ENCODE results near the gene HS3ST4.

Gene HS3ST4

DNA sequence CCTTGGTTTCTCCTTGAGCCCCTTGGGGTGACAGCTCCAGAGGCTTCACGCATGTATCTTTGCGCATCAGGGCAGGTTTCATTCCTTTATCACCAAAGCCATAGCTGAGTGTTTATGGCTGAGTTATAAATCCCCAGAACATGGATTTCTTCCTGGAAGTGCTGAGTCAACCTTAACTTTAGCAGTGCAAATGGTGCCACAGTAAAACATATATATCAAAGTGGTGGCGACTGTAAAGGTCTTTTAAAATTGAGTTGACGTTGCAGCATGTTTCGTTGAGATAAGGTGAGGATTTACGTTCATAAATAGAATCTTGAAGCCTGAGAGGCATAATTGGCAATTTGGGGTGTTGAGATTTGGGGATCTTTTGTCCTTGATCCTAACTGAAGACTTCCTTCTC, 214.1 kb downstream of the HS3ST4 start:
- no peak for DNase-seq

GRCh38 chr16:25910971-25911370, 219.2 kb downstream of the HS3ST4 start:
- DNase-seq: no peak

DNA sequence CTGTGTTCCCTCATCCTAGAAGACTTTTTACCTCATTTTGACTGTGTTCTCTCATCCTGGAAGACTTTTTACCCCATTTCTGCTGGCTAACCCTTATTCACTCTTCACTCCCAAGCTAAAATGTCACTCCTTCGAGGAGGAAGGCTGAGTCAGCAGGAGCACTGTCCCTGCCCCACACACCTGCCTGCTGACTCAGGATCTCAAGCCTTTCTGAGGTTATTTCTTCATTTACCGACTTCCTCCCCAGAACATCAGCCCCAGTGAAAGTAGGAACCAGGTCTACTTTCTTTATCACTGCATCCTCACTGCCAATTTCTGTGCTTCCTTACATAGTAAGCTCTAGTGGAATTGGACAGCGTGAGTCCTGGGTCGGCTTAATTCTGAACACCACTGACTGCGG, 220.6 kb downstream of the HS3ST4 start:
- no peak for DNase-seq

DNA sequence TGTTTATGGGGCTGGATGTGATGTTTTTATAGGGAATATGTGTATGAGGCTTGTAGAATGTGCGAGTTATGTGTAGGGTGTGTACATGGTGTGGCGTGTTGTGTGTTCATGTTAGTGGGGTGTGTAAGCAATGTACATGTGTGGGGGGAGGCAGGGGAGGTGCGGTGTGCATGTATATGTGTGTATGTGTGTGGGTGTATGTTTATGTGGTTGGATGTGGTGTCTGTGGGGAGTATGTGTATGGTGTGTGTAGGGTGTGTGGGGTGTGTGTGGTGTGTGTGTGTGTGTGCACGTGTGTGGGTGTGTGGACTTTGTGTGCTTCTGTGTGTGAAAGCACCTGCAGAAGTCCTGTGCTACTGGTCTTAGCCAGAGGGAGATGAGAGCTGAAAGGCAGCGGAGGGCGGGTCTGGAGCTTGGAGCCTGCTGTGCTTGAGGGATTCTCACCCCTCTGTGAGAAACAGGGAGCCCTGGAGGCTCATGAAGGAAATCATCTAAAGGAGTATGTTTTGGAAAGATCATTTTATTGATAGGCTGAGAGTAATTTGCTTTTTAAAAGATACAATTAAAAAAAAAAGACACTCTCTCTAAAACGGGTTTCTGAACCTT, 222.7 kb downstream of the HS3ST4 start:
- DNase-seq: no peak

- no peak for DNase-seq
These were observed 224.3 kb downstream of the HS3ST4 start for GRCh38 chr16:25916037-25916436.

DNA sequence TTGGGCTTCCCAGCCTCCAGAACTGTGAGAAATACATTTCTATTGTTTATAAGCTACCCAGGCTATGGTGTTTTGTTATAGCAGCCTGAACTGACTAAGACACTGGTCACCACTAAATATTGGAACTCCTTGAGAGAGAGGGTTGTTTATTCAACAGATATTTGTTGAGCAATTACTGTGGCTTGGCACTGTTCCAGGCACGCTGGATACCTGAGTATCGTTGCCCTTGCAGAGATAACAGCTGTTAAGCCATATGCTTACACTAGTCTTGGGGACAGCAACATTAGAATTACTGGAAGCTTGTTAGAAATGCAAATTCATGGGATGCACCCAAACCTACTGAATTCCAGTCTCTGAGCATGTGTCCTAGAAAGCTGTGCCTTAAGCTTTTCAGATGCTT, 230.7 kb downstream of the HS3ST4 start:
- no peak for DNase-seq

- DNase-seq: peak; percentile 57
These were observed 233.7 kb downstream of the HS3ST4 start for GRCh38 chr16:25925421-25925820.

DNA sequence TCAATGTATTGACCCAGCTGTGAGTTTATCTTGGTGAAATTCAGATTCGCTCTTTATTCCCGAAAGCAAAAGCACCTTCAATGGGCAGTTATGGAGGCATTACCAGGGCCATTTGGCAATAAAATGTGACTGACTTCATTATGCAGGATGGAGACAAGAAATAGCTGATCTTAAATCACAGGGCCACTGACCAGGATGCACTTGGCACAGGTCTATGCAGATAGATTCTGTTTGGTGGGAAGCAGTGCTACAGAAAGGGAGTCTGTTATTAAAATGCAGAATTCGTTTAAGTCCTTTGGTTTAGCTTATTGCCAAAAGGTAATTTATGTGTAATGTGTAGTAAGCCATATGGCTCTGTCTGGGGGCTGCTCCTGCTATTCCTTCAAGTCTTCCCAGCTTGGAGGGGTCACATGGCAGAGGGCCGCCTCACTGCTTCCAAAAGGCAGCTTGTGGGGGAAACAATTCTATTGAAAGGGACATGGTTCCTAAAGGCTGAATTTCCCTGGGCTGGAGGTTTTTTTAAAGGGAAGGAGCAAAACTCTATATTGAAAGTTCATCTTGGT, 239.8 kb downstream of the HS3ST4 start:
- no peak for DNase-seq

- no peak for DNase-seq
These were observed 250.2 kb downstream of the HS3ST4 start for GRCh38 chr16:25941800-25942499.

DNA sequence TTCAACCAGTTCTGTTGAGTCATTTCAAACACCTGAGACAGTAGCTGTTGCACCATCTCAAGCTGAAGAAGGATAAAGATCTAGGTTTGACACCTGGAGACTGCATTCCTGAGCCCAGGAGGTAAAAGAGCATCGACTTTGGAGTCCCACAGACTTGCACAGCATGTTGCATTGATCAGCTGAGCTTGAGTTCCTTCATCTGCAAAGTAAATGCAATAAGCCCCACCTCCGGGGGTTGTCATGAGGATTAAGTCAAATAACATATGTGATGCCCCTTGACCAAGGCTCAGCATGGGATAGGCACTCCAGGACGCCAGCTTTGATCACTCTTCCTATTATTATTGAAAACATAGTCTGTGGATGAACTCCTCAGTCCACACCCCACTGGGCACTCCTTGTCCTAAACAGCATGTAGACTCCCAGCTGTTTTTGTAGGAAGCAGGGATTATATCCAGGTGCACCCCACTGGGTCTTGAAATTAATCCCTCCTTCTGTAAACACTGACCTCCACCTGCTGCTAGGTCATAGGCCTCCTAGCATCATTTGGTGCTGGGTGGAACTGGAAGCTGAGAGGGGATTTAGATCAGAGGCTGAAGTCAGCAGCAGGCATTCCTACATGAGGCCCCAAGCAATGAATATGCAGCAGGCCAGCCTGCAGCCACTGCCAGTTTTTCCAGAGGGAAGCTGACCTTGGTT, 259.0 kb downstream of the HS3ST4 start:
- no peak for DNase-seq

GRCh38 chr16:25951999-25952398, 260.2 kb downstream of the HS3ST4 start:
- DNase-seq: no peak

GRCh38 chr16:25952983-25953382, 261.2 kb downstream of the HS3ST4 start:
- DNase-seq: no peak

GRCh38 chr16:25957707-25958106, 265.9 kb downstream of the HS3ST4 start:
- DNase-seq: no peak

GRCh38 chr16:25959221-25959620, 267.5 kb downstream of the HS3ST4 start:
- no peak for DNase-seq

DNA sequence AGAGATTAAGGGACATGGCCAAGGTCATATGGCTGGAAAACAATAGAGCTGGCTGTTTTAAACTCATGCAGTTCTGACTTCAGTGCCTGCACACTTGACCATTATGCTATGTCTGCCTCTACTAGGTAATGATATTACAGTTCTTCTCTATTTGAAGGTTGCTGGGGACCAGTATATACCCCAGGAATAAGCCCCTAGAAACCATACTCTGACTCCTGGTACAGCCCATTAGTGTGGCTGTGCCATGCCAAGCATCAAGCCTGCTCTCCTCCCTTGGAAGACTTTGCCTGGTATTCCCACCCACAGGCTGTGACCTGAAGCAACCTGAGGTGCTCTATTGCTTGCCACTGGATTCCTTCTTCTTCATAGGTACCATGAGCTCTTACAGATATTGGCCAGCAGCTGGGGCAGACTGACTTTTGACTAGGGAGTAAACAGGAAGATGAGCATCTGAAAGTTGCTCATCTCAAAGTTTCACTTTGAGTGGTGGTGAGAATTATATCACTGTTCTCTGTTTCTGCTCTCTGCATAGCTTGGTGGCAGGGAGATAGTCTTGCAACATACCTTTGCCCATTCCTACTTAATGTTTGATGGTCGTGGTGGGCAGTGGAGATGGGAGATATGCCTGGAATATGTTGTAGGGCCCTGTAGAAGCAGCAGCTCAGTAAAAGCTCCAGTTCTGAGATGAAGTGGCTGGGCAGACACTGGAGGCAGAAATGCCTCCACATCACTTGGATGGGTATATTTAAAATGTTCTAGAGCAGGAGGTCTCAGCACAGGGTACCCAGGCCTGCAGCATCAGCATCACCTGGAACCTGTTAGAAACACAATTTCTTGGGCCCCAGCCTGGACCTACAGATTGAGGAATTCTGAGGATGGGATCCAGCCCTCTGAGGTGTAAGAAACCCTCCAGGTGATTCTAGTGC, 274.7 kb downstream of the HS3ST4 start:
- DNase-seq: no peak

GRCh38 chr16:25977121-25977520, 285.4 kb downstream of the HS3ST4 start:
- no peak for DNase-seq

DNA sequence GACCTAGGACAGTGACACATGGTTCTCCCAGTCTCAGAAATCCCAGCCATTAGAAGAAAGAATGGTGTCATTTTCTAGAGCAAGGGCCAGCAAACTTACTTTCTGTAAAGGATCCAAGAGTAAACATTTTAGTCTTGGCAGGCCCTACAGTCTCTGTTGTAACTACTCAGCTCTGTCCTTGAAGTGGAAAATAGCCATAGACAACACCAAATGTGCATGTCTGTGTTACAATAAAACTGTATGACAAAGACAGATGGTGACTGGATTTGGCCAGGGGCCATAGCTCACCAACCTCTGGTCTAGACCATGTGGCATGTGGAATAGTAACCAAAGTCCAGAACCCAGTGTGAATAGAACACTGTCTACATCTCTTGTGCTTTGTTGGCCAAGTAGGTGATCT, 286.5 kb downstream of the HS3ST4 start:
- no peak for DNase-seq

GRCh38 chr16:25988084-25988483, 296.3 kb downstream of the HS3ST4 start:
- DNase-seq: no peak

GRCh38 chr16:25988882-25989281, 297.1 kb downstream of the HS3ST4 start:
- no peak for DNase-seq

- DNase-seq: no peak
These were observed 304.3 kb downstream of the HS3ST4 start for GRCh38 chr16:25996052-25996451.

DNA sequence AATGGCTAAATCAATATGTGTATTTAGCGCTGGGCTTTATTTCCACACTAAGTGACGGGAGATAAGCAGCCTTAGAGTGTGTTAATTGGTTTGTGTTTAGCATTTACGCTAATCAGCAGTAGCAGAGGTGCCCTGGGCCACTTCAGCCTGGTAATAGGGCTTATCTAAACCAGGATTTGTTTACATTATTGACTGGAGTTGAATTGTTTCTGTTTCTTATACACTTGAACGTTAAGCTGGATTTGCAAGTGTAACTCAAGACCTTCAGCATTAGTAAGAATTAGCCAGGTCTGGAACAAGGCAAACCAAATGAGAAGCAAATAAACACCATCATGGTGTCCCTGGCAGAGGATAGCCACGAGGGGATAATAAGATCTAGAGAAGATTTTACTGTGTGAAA, 313.6 kb downstream of the HS3ST4 start:
- no peak for DNase-seq

DNA sequence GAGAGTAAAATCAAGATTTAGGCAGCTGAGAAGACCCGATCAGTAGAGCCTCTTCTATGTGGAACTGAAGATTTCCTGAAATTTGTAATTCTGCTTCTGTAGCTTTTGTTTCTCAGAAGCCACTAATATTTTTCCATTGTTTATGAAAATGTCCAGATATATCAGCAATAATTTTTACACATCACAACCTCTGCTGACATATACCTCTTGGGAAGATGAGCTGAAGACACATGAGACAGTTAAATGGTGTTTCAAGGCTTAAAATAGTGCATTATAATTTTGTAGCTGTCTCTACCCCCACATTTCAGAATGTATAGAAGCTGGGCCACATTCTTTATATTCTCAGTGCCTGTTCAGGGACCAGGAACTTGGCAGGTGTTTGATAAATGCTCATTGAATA, 320.6 kb downstream of the HS3ST4 start:
- DNase-seq: no peak

DNA sequence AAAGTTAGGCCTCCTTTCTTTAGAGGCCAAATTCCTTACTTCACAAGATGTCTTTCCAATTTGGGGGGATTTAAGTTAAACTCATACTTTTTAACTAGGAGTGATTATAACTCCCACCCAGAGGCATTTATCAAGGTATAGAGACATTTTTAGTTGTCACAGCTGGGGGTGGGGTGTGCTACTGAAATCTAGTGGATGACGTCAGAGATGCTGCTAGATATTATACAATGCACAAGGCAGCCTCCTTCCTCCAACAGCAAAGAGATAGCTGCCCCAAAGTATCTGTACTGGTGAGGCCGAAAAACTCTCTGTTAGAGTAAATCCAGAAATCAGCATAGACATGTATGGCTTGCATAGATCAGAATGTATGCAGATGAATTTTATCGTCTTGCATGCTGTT, 324.0 kb downstream of the HS3ST4 start:
- DNase-seq: no peak
